PC-3 (cell line): ENCODE measurements around the gene BDKRB2. TPM values are rescaled to one million over a fixed set of nuclear protein-coding genes. Genes with fewer than 3 reads are reported as not detected.
"Not testable (repeated sequence)": the region's sequence is repeated elsewhere in the genome, so short reads cannot be mapped to it uniquely, and the experiment has no call there.

Source experiments
- ATAC-seq: fragments of 200-7000 bp; cut with Tn5 transposase; 2 replicates; pipeline ENCODE4 v1.9.1; 2020; ENCODE audit warnings: mild to moderate bottlenecking, moderate library complexity
- BruUV-seq: library from RNA; stranded (reverse); fragments of 400-500 nt; replicated peaks from 2 replicates; lab custom pipeline; 2021; lab: Mats Ljungman, UMichigan
- CTCF ChIA-PET: fragments of 300-600 bp; sonication (Branson Sonifier 250); formaldehyde crosslinking; loops from one replicate; lab custom pipeline; 2022; ENCODE audit warnings: antibody characterized with exemption; lab: Charles Lee
- POLR2A ChIA-PET: fragments of 300-600 bp; sonication (Branson Sonifier 250); formaldehyde crosslinking; loops from one replicate; lab custom pipeline; 2022; ENCODE audit warnings: antibody characterized with exemption; ENCODE audit not compliant: unreplicated experiment; lab: Charles Lee
- DNase-seq: peaks from one replicate; pipeline ENCODE4 v3.0.0-alpha.2; 2015
- H2AFZ ChIP-seq: fragments of 300-600 bp; sonication (generic); 2 replicates; pipeline ENCODE4 v1.6.0; 2016; ENCODE audit warnings: antibody characterized with exemption, low read length
- H3F3A ChIP-seq: fragments of 300-600 bp; sonication (generic); one replicate; pipeline ENCODE4 v1.6.0; 2017; ENCODE audit warnings: antibody characterized with exemption, low read length, control low read depth, mild to moderate bottlenecking; ENCODE audit not compliant: unreplicated experiment
- H3K27ac ChIP-seq: fragments of 300-600 bp; sonication (generic); 2 replicates; pipeline ENCODE4 v1.5.1; 2016; ENCODE audit warnings: mild to moderate bottlenecking, low read length
- H3K27me3 ChIP-seq: fragments of 300-600 bp; sonication (generic); 2 replicates; pipeline ENCODE4 v1.6.1; 2016; ENCODE audit warnings: low read length, mixed read lengths
- H3K36me3 ChIP-seq: fragments of 300-600 bp; sonication (generic); 2 replicates; pipeline ENCODE4 v1.6.1; 2016; ENCODE audit warnings: low read depth, mixed run types, low read length, mixed read lengths
- H3K4me1 ChIP-seq: fragments of 300-600 bp; sonication (generic); 2 replicates; pipeline ENCODE4 v1.5.1; 2016; ENCODE audit warnings: low read length; ENCODE audit not compliant: insufficient read depth
- H3K4me2 ChIP-seq: fragments of 300-600 bp; sonication (generic); 2 replicates; pipeline ENCODE4 v1.6.0; 2016; ENCODE audit warnings: low read length
- H3K4me3 ChIP-seq: fragments of 300-600 bp; sonication (generic); 2 replicates; pipeline ENCODE4 v1.5.1; 2016; ENCODE audit warnings: mild to moderate bottlenecking, low read length, mixed read lengths
- H3K79me2 ChIP-seq: fragments of 300-600 bp; sonication (generic); 2 replicates; pipeline ENCODE4 v1.6.1; 2017; ENCODE audit warnings: low read length, mixed read lengths
- H3K9ac ChIP-seq: fragments of 300-600 bp; sonication (generic); 2 replicates; pipeline ENCODE4 v1.6.0; 2016; ENCODE audit warnings: mild to moderate bottlenecking, low read length
- H3K9me2 ChIP-seq: fragments of 300-600 bp; sonication (generic); replicated peaks from 2 replicates; pipeline ENCODE4 v1.6.1; 2016; ENCODE audit warnings: mixed run types, low read length, mixed read lengths
- H3K9me3 ChIP-seq: fragments of 300-600 bp; sonication (generic); 2 replicates; pipeline ENCODE4 v1.6.1; 2016; ENCODE audit warnings: low read length, mixed read lengths
- H4K20me1 ChIP-seq: fragments of 300-600 bp; sonication (generic); 2 replicates; pipeline ENCODE4 v1.6.1; 2016; ENCODE audit warnings: low read length, mixed read lengths
- EZH2 ChIP-seq: fragments of 300-600 bp; sonication (generic); IDR thresholded peaks from one replicate; pipeline ENCODE4 v1.6.1; 2017; ENCODE audit warnings: antibody characterized with exemption, mild to moderate bottlenecking, low read length; ENCODE audit not compliant: unreplicated experiment
- EZH2phosphoT487 ChIP-seq: fragments of 300-600 bp; sonication (generic); IDR thresholded peaks from 2 replicates; pipeline ENCODE4 v1.6.1; 2018; ENCODE audit warnings: mild to moderate bottlenecking, antibody characterized with exemption, low read length, borderline replicate concordance
- intact Hi-C: fragments of 100-400 bp; cut with micrococcal nuclease; formaldehyde crosslinking; loops from 2 replicates; pipeline ENCODE4 v1.9.0; 2023
- total RNA-seq: library from RNA; depleted of rRNA; stranded (reverse); fragments of >200 nt; gene quantifications from 2 replicates; pipeline ENCODE4 v1.2.3, GENCODE V29; 2014
- TF ChIP-seq, protein P1 (sequence below): fragments of 300-600 bp; sonication (generic); conservative IDR thresholded peaks from 2 replicates; pipeline ENCODE4 v1.5.1; 2017; ENCODE audit warnings: antibody characterized with exemption, low read depth, mild to moderate bottlenecking, low read length

The BDKRB2 gene
- total RNA-seq, 1 experiment from 2014 or later: 0.07 TPM

- no TSS peak for BruUV-seq
- intact Hi-C loops: no loop called here
- no peaks in the 10 kb centered on the region for H4K20me1 ChIP-seq
- ChIA-PET POLR2A (no interaction called here), CTCF (no interaction called here)
- no peak overlapping the region for H3K9ac ChIP-seq
- H3F3A ChIP-seq: no peaks in the 10 kb centered on the region
- no peaks in the 10 kb centered on the region for H3K36me3 ChIP-seq
- no peak overlapping the region for H3K4me3 ChIP-seq
- H2AFZ ChIP-seq: no peak overlapping the region
- ATAC-seq: no peak
- H3K4me2 ChIP-seq: no peak overlapping the region
- H3K79me2 ChIP-seq: no peaks in the 10 kb centered on the region
- H3K4me1 ChIP-seq: no peaks in the 10 kb centered on the region
- H3K9me3 ChIP-seq: no peaks in the 10 kb centered on the region
- no peaks in the 10 kb centered on the region for H3K9me2 ChIP-seq
- DNase-seq: no peak
- peaks cover 5% of the 10 kb centered on the region for H3K27me3 ChIP-seq
- no peak overlapping the region for H3K27ac ChIP-seq
- TF ChIP-seq, protein P1, sequence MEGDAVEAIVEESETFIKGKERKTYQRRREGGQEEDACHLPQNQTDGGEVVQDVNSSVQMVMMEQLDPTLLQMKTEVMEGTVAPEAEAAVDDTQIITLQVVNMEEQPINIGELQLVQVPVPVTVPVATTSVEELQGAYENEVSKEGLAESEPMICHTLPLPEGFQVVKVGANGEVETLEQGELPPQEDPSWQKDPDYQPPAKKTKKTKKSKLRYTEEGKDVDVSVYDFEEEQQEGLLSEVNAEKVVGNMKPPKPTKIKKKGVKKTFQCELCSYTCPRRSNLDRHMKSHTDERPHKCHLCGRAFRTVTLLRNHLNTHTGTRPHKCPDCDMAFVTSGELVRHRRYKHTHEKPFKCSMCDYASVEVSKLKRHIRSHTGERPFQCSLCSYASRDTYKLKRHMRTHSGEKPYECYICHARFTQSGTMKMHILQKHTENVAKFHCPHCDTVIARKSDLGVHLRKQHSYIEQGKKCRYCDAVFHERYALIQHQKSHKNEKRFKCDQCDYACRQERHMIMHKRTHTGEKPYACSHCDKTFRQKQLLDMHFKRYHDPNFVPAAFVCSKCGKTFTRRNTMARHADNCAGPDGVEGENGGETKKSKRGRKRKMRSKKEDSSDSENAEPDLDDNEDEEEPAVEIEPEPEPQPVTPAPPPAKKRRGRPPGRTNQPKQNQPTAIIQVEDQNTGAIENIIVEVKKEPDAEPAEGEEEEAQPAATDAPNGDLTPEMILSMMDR: no peak
- no peak for TF ChIP-seq EZH2phosphoT487
- no peak for TF ChIP-seq EZH2
These were observed 39.1 kb downstream of the BDKRB2 start for GRCh38 chr14:96243785-96244184.

- H3K36me3 ChIP-seq, ATAC-seq, H2AFZ ChIP-seq, H3F3A ChIP-seq, intact Hi-C loops, H3K27me3 ChIP-seq, H3K27ac ChIP-seq, DNase-seq, H3K9ac ChIP-seq, POLR2A ChIA-PET, H3K4me2 ChIP-seq, H4K20me1 ChIP-seq, H3K9me3 ChIP-seq, H3K4me3 ChIP-seq, BruUV-seq, H3K9me2 ChIP-seq, H3K4me1 ChIP-seq, H3K79me2 ChIP-seq: not testable (repeated sequence)
- CTCF ChIA-PET: interaction anchor here (0.7 kb wide), 1 partner anchor 1779 kb away, joined by 3 read pairs; no protein-coding TSS in a partner anchor
These were observed 40.4 kb downstream of the BDKRB2 start for GRCh38 chr14:96245074-96245473.

- CTCF ChIA-PET: no interaction called here
These were observed 41.3 kb downstream of the BDKRB2 start for GRCh38 chr14:96245710-96246538.

More at GRCh38 chr14:96245710-96246538, 41.3 kb downstream of the BDKRB2 start:
- ATAC-seq (no peak), DNase-seq (no peak)
- POLR2A ChIA-PET: no interaction called here
- H3K9me2 ChIP-seq: no peaks in the 10 kb centered on the region
- H3K27me3 ChIP-seq: no peaks in the 10 kb centered on the region; the same call in 1 of the 2 replicates
- no peaks in the 10 kb centered on the region for H3K9me3 ChIP-seq
- no peaks in the 10 kb centered on the region for H4K20me1 ChIP-seq
- H3K27ac ChIP-seq: no peak overlapping the region
- intact Hi-C loops: no loop called here
- BruUV-seq: no TSS peak
- no peak overlapping the region for H3K4me3 ChIP-seq
- no peaks in the 10 kb centered on the region for H3K4me1 ChIP-seq
- H2AFZ ChIP-seq: no peak overlapping the region
- TF ChIP-seq EZH2phosphoT487: no peak
- TF ChIP-seq, protein P1: no peak
- TF ChIP-seq EZH2: no peak
- H3K36me3 ChIP-seq: no peaks in the 10 kb centered on the region
- no peak overlapping the region for H3K4me2 ChIP-seq
- H3F3A ChIP-seq: no peaks in the 10 kb centered on the region
- no peaks in the 10 kb centered on the region for H3K79me2 ChIP-seq
- H3K9ac ChIP-seq: no peak overlapping the region
